ENCODE data around the gene DLG5.

The DLG5 gene

GRCh38 chr10:77893386-77893785, 33.2 kb downstream of the DLG5 start:
- TF ChIP-seq TAF1 (IDR thresholded peaks at IDR 0.05; ENCODE audit: borderline replicate concordance, insufficient read depth, low read length) = no peak
- TF ChIP-seq SIN3A (IDR thresholded peaks at IDR 0.05; ENCODE audit: borderline replicate concordance, insufficient read depth, low read length) = no peak
- no peak for TF ChIP-seq FOXP2 (optimal IDR thresholded peaks at IDR 0.05; ENCODE audit: borderline replicate concordance, extremely low read depth, extremely low read length, insufficient read depth)
- TF ChIP-seq REST (IDR thresholded peaks at IDR 0.05; ENCODE audit: insufficient read depth in 1 of 2, low read depth in 2 of 2, low read length in 2 of 2) = no peak
- no peak for TF ChIP-seq POLR2AphosphoS5 (IDR thresholded peaks at IDR 0.05; ENCODE audit: low read depth, low read length)

- no peak for TF ChIP-seq TAF1 (IDR thresholded peaks at IDR 0.05; ENCODE audit: borderline replicate concordance, insufficient read depth, low read length)
These were observed 33.8 kb downstream of the DLG5 start for GRCh38 chr10:77892761-77893160.

- no peak for TF ChIP-seq SIN3A (IDR thresholded peaks at IDR 0.05; ENCODE audit: borderline replicate concordance, insufficient read depth, low read length)
- no peak for TF ChIP-seq POLR2AphosphoS5 (IDR thresholded peaks at IDR 0.05; ENCODE audit: low read depth, low read length)
- TF ChIP-seq TAF1 (IDR thresholded peaks at IDR 0.05; ENCODE audit: borderline replicate concordance, insufficient read depth, low read length) = no peak
- no peak for TF ChIP-seq REST (IDR thresholded peaks at IDR 0.05; ENCODE audit: insufficient read depth in 1 of 2, low read depth in 2 of 2, low read length in 2 of 2)
- TF ChIP-seq FOXP2 (optimal IDR thresholded peaks at IDR 0.05; ENCODE audit: borderline replicate concordance, extremely low read depth, extremely low read length, insufficient read depth) = no peak
These were observed 34.4 kb downstream of the DLG5 start for GRCh38 chr10:77892021-77892739.

- no peak for TF ChIP-seq REST (IDR thresholded peaks at IDR 0.05; ENCODE audit: insufficient read depth in 1 of 2, low read depth in 2 of 2, low read length in 2 of 2)
- TF ChIP-seq SIN3A (IDR thresholded peaks at IDR 0.05; ENCODE audit: borderline replicate concordance, insufficient read depth, low read length) = no peak
- no peak for TF ChIP-seq FOXP2 (optimal IDR thresholded peaks at IDR 0.05; ENCODE audit: borderline replicate concordance, extremely low read depth, extremely low read length, insufficient read depth)
- no peak for TF ChIP-seq POLR2AphosphoS5 (IDR thresholded peaks at IDR 0.05; ENCODE audit: low read depth, low read length)
- no peak for TF ChIP-seq TAF1 (IDR thresholded peaks at IDR 0.05; ENCODE audit: borderline replicate concordance, insufficient read depth, low read length)
These were observed 36.5 kb downstream of the DLG5 start for GRCh38 chr10:77890097-77890496.

- TF ChIP-seq SIN3A (IDR thresholded peaks at IDR 0.05; ENCODE audit: borderline replicate concordance, insufficient read depth, low read length) (no peak), REST (IDR thresholded peaks at IDR 0.05; ENCODE audit: insufficient read depth in 1 of 2, low read depth in 2 of 2, low read length in 2 of 2) (no peak), TAF1 (IDR thresholded peaks at IDR 0.05; ENCODE audit: borderline replicate concordance, insufficient read depth, low read length) (no peak), FOXP2 (optimal IDR thresholded peaks at IDR 0.05; ENCODE audit: borderline replicate concordance, extremely low read depth, extremely low read length, insufficient read depth) (no peak), POLR2AphosphoS5 (IDR thresholded peaks at IDR 0.05; ENCODE audit: low read depth, low read length) (no peak)
These were observed 37.2 kb downstream of the DLG5 start for GRCh38 chr10:77889277-77889903.

Data from PFSK-1 (cell line).